ENCODE measurements around the gene RELN. TPM values are rescaled to one million over a fixed set of nuclear protein-coding genes. Genes with fewer than 3 reads are reported as not detected.
A peak's percentile ranks its signal among the peaks of the same experiment; 100 is the strongest.

Gene RELN
- total and polyA plus RNA-seq, 11 donors, result 0.16 to 3.5 (median 1.3) TPM

DNA sequence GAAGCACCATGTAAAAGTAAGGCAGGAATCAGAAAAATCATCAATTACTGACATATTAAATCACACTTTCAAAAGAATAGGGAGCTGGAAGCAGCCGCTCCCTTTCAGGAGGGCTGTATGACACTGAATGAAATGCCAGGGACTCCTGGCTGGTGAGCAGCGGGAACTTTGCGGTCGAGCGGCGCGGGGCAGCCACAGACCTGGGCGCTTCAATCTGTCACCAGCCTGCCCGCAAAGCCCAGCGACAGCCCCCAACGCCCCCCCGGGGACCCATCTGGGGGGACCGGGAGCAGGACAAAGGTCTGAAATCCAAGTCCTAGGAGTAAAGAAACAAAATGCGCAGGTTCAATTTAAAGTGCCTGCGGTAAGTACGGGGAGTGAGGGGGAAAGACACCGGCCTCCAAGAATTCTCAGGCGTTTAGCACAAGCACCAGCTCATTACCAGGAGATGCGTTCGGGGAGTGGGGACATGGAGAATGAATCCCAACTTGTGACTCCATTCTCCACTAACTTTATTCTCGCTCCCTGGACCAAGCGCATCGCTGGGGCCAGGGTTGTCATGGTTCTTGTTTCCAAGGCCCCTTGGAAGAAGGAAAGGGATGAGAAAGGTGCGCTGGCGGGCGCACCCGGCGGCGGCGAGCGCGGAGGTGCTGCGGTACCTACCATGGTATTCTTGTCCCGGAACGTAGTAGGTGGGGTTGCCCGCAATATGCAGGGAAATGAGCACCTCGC, 824 bp downstream of the RELN start:
- H3K27ac ChIP-seq, result no peak overlapping the region
- no peak for ATAC-seq

DNA sequence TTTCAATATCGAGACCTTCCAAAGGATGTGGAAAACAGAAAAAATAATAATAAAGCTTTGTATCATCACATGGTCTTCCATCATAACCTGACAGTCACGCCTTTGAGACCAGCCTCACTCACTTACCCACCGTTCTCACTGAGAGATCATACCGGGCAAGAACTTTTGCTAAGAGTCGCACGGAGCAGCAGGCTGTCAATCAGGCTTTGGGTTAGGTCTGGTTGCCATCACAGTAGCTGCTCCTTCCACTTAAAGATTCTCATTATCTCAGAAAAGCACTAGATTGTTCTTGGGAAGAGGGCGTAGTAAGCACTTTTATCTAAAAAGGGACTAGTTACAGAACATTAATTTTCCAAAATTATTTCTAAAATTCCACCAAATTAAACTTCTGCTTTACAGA, 2.0 kb downstream of the RELN start:
- Histone ChIP-seq H3K27me3 (peaks cover 7 to 62% (median 36%) of the 10 kb centered on the region in 9 donors), H3K9me3 (no peaks in the 10 kb centered on the region), H3K4me1 (peaks cover 0 to 23% (median 3%) of the 10 kb centered on the region in 12 donors), H3K27ac (no peak overlapping the region), H3K4me3 (no peak overlapping the region), H3K36me3 (no peaks in the 10 kb centered on the region)
- intact Hi-C loops (cut with DNase I), result no loop called here
- ATAC-seq (no peak), DNase-seq (no peak)
- TF ChIP-seq POLR2A (IDR thresholded peaks at IDR 0.05), result no peak
- TF ChIP-seq, protein P1, sequence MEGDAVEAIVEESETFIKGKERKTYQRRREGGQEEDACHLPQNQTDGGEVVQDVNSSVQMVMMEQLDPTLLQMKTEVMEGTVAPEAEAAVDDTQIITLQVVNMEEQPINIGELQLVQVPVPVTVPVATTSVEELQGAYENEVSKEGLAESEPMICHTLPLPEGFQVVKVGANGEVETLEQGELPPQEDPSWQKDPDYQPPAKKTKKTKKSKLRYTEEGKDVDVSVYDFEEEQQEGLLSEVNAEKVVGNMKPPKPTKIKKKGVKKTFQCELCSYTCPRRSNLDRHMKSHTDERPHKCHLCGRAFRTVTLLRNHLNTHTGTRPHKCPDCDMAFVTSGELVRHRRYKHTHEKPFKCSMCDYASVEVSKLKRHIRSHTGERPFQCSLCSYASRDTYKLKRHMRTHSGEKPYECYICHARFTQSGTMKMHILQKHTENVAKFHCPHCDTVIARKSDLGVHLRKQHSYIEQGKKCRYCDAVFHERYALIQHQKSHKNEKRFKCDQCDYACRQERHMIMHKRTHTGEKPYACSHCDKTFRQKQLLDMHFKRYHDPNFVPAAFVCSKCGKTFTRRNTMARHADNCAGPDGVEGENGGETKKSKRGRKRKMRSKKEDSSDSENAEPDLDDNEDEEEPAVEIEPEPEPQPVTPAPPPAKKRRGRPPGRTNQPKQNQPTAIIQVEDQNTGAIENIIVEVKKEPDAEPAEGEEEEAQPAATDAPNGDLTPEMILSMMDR (IDR thresholded peaks at IDR 0.05), result no peak
- 44 to 55% (median 52%) methylated on average over 7 of the region's 7 CpGs for WGBS, 4 donors

More for the DNA sequence above, 824 bp downstream of the RELN start:
- Histone ChIP-seq H3K4me3 (peak overlapping the region in 10 of 12 donors; percentile 2 to 56 (median 40)), H3K4me1 (peaks cover 0 to 23% (median 3%) of the 10 kb centered on the region in 12 donors), H3K9me3 (no peaks in the 10 kb centered on the region), H3K27me3 (peaks cover 7 to 70% (median 41%) of the 10 kb centered on the region in 9 donors), H3K36me3 (no peaks in the 10 kb centered on the region)
- intact Hi-C loops (cut with DNase I), result no loop called here
- DNase-seq, result no peak
- TF ChIP-seq, protein P1 (IDR thresholded peaks at IDR 0.05), result no peak
- no peak for TF ChIP-seq POLR2A (IDR thresholded peaks at IDR 0.05)
- WGBS, 4 donors, result 2 to 5% (median 4%) methylated on average over 37 of the region's 37 CpGs

DNA sequence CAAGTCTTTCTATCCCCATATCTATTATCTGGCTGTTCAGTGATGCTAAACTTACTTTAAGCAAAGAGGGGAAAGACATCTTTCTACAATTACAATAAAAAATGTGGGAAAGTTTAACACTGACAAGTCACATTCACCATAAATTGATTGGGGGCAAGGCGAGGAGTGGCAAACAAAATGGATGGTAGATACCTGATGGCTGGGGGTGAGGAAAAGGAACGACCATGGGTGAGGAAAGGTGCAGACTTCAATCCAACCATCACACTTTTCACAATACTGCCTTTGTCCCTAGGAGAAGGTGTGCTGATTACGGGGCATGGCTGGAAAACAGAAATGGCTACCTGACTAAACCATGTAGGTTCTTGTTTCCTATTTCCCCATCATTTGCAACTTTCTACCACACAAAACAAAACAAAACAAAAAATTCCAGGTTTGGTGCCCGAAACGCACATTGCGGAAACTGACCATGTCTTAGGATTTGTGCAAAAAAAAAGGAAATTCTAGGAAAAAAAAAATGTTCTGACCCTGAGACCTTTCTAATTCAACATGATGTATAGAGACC, 3.8 kb downstream of the RELN start:
- Histone ChIP-seq H3K4me3 (no peak overlapping the region), H3K4me1 (peaks cover 0 to 19% (median 3%) of the 10 kb centered on the region in 12 donors), H3K27me3 (peaks cover 7 to 49% (median 25%) of the 10 kb centered on the region in 9 donors), H3K27ac (no peak overlapping the region), H3K36me3 (no peaks in the 10 kb centered on the region), H3K9me3 (no peaks in the 10 kb centered on the region)
- ATAC-seq (no peak), DNase-seq (no peak)
- 76 to 85% (median 81%) methylated on average over 6 of the region's 6 CpGs for WGBS, 4 donors
- TF ChIP-seq, protein P1 (IDR thresholded peaks at IDR 0.05), result no peak
- TF ChIP-seq POLR2A (IDR thresholded peaks at IDR 0.05), result no peak
- intact Hi-C loops (cut with DNase I), result no loop called here

DNA sequence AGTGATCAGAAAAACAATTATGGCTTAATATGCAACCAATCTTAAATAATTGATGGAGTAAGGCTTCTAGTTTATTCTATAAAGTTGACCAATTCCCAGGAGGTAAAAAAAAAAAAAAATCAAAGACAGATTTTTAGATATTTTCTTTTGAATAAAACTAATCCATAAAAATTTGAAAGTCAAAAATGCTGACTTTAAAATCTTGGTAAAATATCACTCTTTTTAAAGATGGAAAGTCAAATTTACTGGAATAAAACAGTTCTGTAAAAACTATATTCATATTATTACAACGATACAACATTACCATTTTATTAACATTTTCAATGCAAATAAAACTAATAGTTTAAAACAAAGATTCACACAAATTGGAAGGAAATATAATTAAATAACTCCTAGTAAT, 5.4 kb downstream of the RELN start:
- H3K4me1 ChIP-seq, result peaks cover 0 to 3% (median 0%) of the 10 kb centered on the region in 12 donors
- H3K27ac ChIP-seq, result no peak overlapping the region
- peaks cover 4 to 50% (median 20%) of the 10 kb centered on the region in 9 donors for H3K27me3 ChIP-seq
- H3K4me3 ChIP-seq, result no peak overlapping the region
- DNase-seq (no peak), ATAC-seq (no peak)
- intact Hi-C loops (cut with DNase I), result no loop called here
- no peaks in the 10 kb centered on the region for H3K36me3 ChIP-seq
- TF ChIP-seq POLR2A (IDR thresholded peaks at IDR 0.05), result no peak
- TF ChIP-seq, protein P1 (IDR thresholded peaks at IDR 0.05), result no peak
- 90 to 95% (median 92%) methylated on average over 1 of the region's 1 CpG for WGBS, 4 donors
- H3K9me3 ChIP-seq, result no peaks in the 10 kb centered on the region

Data from heart left ventricle (tissue), 16 donors.